Endothelial cell of umbilical vein (primary cell): ENCODE data around the gene DAP. TPM values are rescaled to one million over a fixed set of nuclear protein-coding genes. Genes with fewer than 3 reads are reported as not detected.
"Not testable (repeated sequence)": the region's sequence is repeated elsewhere in the genome, so short reads cannot be mapped to it uniquely, and the experiment has no call there.

Experiments used
- BruUV-seq: library from RNA; stranded (reverse); fragments of 400-500 nt; replicated peaks from 2 replicates; lab custom pipeline; 2021; lab: Mats Ljungman, UMichigan
- CTCF ChIA-PET: fragments of 300-600, 350-600 bp; sonication (Branson Sonifier 250); formaldehyde crosslinking; loops from one replicate; lab custom pipeline; 2021; ENCODE audit warnings: antibody characterized with exemption, inconsistent platforms; lab: Charles Lee
- POLR2A ChIA-PET: fragments of 300-600, 350-600 bp; sonication (Branson Sonifier 250); formaldehyde crosslinking; loops from one replicate; lab custom pipeline; 2021; ENCODE audit warnings: antibody characterized with exemption, inconsistent platforms; lab: Charles Lee
- DNase-seq: peaks from one replicate; pipeline ENCODE4 v3.0.0-alpha.2; 2011; ENCODE audit warnings: low read depth, low spot score
- FAIRE-seq: peaks from 2 replicates; lab custom pipeline; 2011; peaks lifted over from hg19 to GRCh38; lab: Jason Lieb, UNC
- H2AFZ ChIP-seq: 2 replicates; pipeline ENCODE4 v1.6.0; 2012; ENCODE audit warnings: low read depth, low read length, control low read depth, inconsistent platforms
- H3K27ac ChIP-seq: 2 replicates; pipeline ENCODE4 v1.5.1; 2011; ENCODE audit warnings: low read depth, mild to moderate bottlenecking, control low read depth, low read length, moderate library complexity; ENCODE audit not compliant: insufficient read depth
- H3K27me3 ChIP-seq, 2 experiments: 2 replicates each; pipeline versions ENCODE4 v1.6.0 to v1.6.1; 2011; ENCODE audit warnings: low read length in 2 of 2, mixed read lengths in 1 of 2; ENCODE audit not compliant: control insufficient read depth in 2 of 2, insufficient read depth in 2 of 2
- H3K36me3 ChIP-seq, 2 experiments: 2 replicates in 1 of 2; 3 replicates in 1 of 2; pipeline ENCODE4 v1.5.1; 2011; ENCODE audit warnings: low read length in 2 of 2, mild to moderate bottlenecking in 1 of 2, moderate library complexity in 1 of 2; ENCODE audit not compliant: control insufficient read depth in 2 of 2, insufficient read depth in 2 of 2; ENCODE audit errors: extremely low read depth in 1 of 2
- H3K4me1 ChIP-seq: 3 replicates; pipeline ENCODE4 v1.5.1; 2011; ENCODE audit warnings: mild to moderate bottlenecking, low read length; ENCODE audit not compliant: control insufficient read depth, insufficient read depth; ENCODE audit errors: extremely low read depth
- H3K4me2 ChIP-seq: 2 replicates; pipeline ENCODE4 v1.6.1; 2011; ENCODE audit warnings: low read length, control low read depth, mixed read lengths; ENCODE audit not compliant: insufficient read depth
- H3K4me3 ChIP-seq, 3 experiments: fragments of 200-600 bp in 1 of 3; sonication (generic), shearing (Covaris generic) in 1 of 3; replicated peaks in 1 of 3; 2 replicates each; pipeline ENCODE4 v1.5.1; 2011 to 2016; ENCODE audit warnings: control low read depth in 3 of 3, low read length in 3 of 3, mild to moderate bottlenecking in 2 of 3, inconsistent platforms in 1 of 3, low read depth in 1 of 3, moderate library complexity in 1 of 3; ENCODE audit not compliant: insufficient read depth in 1 of 3
- H3K79me2 ChIP-seq: 2 replicates; pipeline ENCODE4 v1.6.0; 2012; ENCODE audit warnings: low read length, inconsistent platforms; ENCODE audit not compliant: control insufficient read depth, insufficient read depth
- H3K9ac ChIP-seq: replicated peaks from 2 replicates; pipeline ENCODE3; 2011; ENCODE audit warnings: low read length, control low read depth; ENCODE audit not compliant: insufficient read depth; ENCODE audit errors: extremely low read depth
- H3K9me1 ChIP-seq: replicated peaks from 3 replicates; pipeline ENCODE4 v1.6.0; 2011; ENCODE audit warnings: mild to moderate bottlenecking, low read length; ENCODE audit not compliant: control insufficient read depth, insufficient read depth; ENCODE audit errors: extremely low read depth
- H3K9me3 ChIP-seq: replicated peaks from 2 replicates; pipeline ENCODE4 v1.5.1; 2012; ENCODE audit warnings: low read length, inconsistent platforms; ENCODE audit not compliant: control insufficient read depth, insufficient read depth
- H4K20me1 ChIP-seq: replicated peaks from 2 replicates; pipeline ENCODE3; 2011; ENCODE audit warnings: mild to moderate bottlenecking, low read length; ENCODE audit not compliant: control insufficient read depth, insufficient read depth; ENCODE audit errors: extremely low read depth
- EZH2 ChIP-seq: IDR thresholded peaks from 2 replicates; pipeline ENCODE4 v1.6.1; 2012; ENCODE audit warnings: borderline replicate concordance, low read depth, mild to moderate bottlenecking, moderate library complexity, low read length, inconsistent platforms; ENCODE audit not compliant: severe bottlenecking
- FOS ChIP-seq: IDR thresholded peaks from 2 replicates; pipeline ENCODE4 v1.6.1; 2011; ENCODE audit warnings: mild to moderate bottlenecking, low read length, moderate library complexity, borderline replicate concordance; ENCODE audit not compliant: insufficient read depth
- GATA2 ChIP-seq: IDR thresholded peaks from 2 replicates; pipeline ENCODE4 v1.7.0; 2011; ENCODE audit warnings: low read depth, mild to moderate bottlenecking, moderate library complexity, mixed read lengths, low read length; ENCODE audit not compliant: insufficient read length, insufficient read depth
- JUN ChIP-seq: IDR thresholded peaks from 2 replicates; pipeline ENCODE4 v1.6.1; 2011; ENCODE audit warnings: borderline replicate concordance, low read depth; ENCODE audit not compliant: insufficient read length, insufficient read depth
- MYC ChIP-seq: IDR thresholded peaks from one replicate; pipeline ENCODE4 v1.6.1; 2011; ENCODE audit warnings: mild to moderate bottlenecking, low read depth, low read length
- POLR2A ChIP-seq: IDR thresholded peaks from 2 replicates; pipeline ENCODE4 v1.6.1; 2012; ENCODE audit warnings: low read depth, mild to moderate bottlenecking, control low read depth, low read length
- POLR2AphosphoS5 ChIP-seq: IDR thresholded peaks from 2 replicates; pipeline ENCODE4 v1.6.1; 2012; ENCODE audit warnings: low read depth, mild to moderate bottlenecking, control low read depth, low read length, moderate library complexity; ENCODE audit not compliant: insufficient read depth
- dilution Hi-C: fragments of 300-500 bp; cut with MboI; formaldehyde crosslinking; loops from one replicate; pipeline ENCODE4 v1.15.0; 2019; ENCODE audit warnings: low sequenced_read_pairs; ENCODE audit not compliant: extremely low pct_ligation_motif_present
- intact Hi-C: fragments of 100-400 bp; cut with micrococcal nuclease; formaldehyde crosslinking; loops from one replicate; pipeline ENCODE4 v1.10.0; 2022
- polyA plus RNA-seq, 4 experiments: library from polyadenylated mRNA; depleted of rRNA in 3 of 4; stranded (reverse) in 3 of 4; unstranded in 1 of 4; fragments of >200 nt; gene quantifications; 2 replicates each; pipeline versions ENCODE4 v1.2.1 to v1.2.3, GENCODE V29; 2011 to 2012; ENCODE audit warnings: missing spikeins in 1 of 4
- total RNA-seq: library from RNA; stranded (reverse); gene quantifications from 2 replicates; pipeline ENCODE4 v1.2.3, GENCODE V29; 2021
- TF ChIP-seq, protein P1 (sequence below), 2 donors: IDR thresholded peaks; 1 replicate in 1 of 2; 2 replicates in 1 of 2; pipeline ENCODE4 v1.5.1; 2011; ENCODE audit warnings: low read length in 2 of 2, mild to moderate bottlenecking in 2 of 2, moderate library complexity in 2 of 2, control low read depth in 1 of 2, inconsistent platforms in 1 of 2, low read depth in 1 of 2; ENCODE audit not compliant: insufficient read depth in 1 of 2; ENCODE audit errors: extremely low read depth in 1 of 2
- TF ChIP-seq, protein P2 (sequence below): IDR thresholded peaks from 2 replicates; pipeline ENCODE4 v1.6.1; 2011; ENCODE audit not compliant: insufficient read depth, insufficient read length

The DAP gene
- total and polyA plus RNA-seq, 2 donors (not counting 3 experiments of a cell fraction or from before 2014, with no cell fraction given) = 79.8 to 188 TPM

DNA sequence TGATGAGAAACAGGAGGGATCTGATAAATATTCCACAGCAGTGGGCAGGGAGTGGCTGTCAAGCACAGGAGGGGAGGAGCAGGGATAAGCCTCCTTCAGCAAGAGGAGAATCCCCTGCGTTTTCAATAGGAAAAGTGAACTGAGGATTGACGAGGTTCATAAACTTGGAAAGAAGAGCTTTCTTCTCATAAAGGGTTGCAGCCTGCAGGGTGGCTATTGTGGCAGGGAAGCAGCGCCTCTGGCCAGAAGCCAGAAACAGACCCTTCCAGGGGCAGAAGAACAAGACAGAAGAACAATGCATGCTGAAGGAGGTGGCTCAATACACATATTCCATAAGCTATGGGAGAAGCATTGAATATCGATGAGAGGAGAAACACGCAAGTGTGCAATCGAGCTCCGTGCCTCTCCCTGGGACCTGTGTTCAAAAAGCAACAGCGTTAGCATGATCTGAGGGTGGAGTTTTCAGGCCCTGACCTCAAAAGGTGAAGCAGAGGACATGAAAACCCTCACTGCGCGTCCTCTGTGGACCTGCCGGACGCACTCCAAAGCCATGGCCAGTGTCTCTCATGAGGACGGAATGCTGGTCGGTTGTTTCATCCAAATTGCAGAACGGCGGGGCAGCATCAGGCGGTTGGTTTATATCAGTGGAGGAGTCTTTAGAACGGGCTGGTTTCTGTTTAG is 129.6 kb downstream of the DAP start:
- no peak overlapping the region for H2AFZ ChIP-seq
- CTCF ChIA-PET = interaction anchor here (2.2 kb wide), 1 partner anchor 179 kb away, joined by 8 read pairs; no protein-coding TSS in a partner anchor
- H3K79me2 ChIP-seq = no peaks in the 10 kb centered on the region
- no peak overlapping the region for H3K4me3 ChIP-seq
- H3K27ac ChIP-seq = no peak overlapping the region
- dilution Hi-C loops (no loop called here), intact Hi-C loops (no loop called here)
- H3K9ac ChIP-seq = no peak overlapping the region
- BruUV-seq = no TSS peak
- H3K9me3 ChIP-seq = no peaks in the 10 kb centered on the region
- H3K4me1 ChIP-seq = peaks cover 24% of the 10 kb centered on the region
- POLR2A ChIA-PET = no interaction called here
- H3K36me3 ChIP-seq = no peaks in the 10 kb centered on the region
- no peak overlapping the region for H3K4me2 ChIP-seq
- H4K20me1 ChIP-seq = no peaks in the 10 kb centered on the region
- no peaks in the 10 kb centered on the region for H3K9me1 ChIP-seq
- DNase-seq (no peak), FAIRE-seq (no peak)
- H3K27me3 ChIP-seq = no peaks in the 10 kb centered on the region
- no peak for TF ChIP-seq GATA2
- TF ChIP-seq, protein P1, sequence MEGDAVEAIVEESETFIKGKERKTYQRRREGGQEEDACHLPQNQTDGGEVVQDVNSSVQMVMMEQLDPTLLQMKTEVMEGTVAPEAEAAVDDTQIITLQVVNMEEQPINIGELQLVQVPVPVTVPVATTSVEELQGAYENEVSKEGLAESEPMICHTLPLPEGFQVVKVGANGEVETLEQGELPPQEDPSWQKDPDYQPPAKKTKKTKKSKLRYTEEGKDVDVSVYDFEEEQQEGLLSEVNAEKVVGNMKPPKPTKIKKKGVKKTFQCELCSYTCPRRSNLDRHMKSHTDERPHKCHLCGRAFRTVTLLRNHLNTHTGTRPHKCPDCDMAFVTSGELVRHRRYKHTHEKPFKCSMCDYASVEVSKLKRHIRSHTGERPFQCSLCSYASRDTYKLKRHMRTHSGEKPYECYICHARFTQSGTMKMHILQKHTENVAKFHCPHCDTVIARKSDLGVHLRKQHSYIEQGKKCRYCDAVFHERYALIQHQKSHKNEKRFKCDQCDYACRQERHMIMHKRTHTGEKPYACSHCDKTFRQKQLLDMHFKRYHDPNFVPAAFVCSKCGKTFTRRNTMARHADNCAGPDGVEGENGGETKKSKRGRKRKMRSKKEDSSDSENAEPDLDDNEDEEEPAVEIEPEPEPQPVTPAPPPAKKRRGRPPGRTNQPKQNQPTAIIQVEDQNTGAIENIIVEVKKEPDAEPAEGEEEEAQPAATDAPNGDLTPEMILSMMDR (IDR thresholded peaks at IDR 0.05; ENCODE audit: extremely low read depth in 1 of 2, insufficient read depth in 1 of 2, low read depth in 1 of 2, low read length in 2 of 2) = no peak
- TF ChIP-seq POLR2A = no peak
- no peak for TF ChIP-seq POLR2AphosphoS5
- no peak for TF ChIP-seq EZH2
- no peak for TF ChIP-seq MYC
- TF ChIP-seq, protein P2, sequence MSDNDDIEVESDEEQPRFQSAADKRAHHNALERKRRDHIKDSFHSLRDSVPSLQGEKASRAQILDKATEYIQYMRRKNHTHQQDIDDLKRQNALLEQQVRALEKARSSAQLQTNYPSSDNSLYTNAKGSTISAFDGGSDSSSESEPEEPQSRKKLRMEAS = no peak
- TF ChIP-seq JUN = no peak
- no peak for TF ChIP-seq FOS

- DNase-seq, FAIRE-seq, BruUV-seq, POLR2A ChIA-PET, H3K27ac ChIP-seq, H3K4me3 ChIP-seq, H3K36me3 ChIP-seq, intact Hi-C loops, H3K9ac ChIP-seq, H2AFZ ChIP-seq, H3K27me3 ChIP-seq, H3K9me1 ChIP-seq, dilution Hi-C loops, H3K4me2 ChIP-seq, H4K20me1 ChIP-seq, H3K9me3 ChIP-seq, H3K79me2 ChIP-seq: not testable (repeated sequence)
- CTCF ChIA-PET = interaction anchor here (5.9 kb wide), 1 partner anchor 177 kb away, joined by 283 read pairs; no protein-coding TSS in a partner anchor
- H3K4me1 ChIP-seq = peaks cover 24% of the 10 kb centered on the region
Observed at GRCh38 chr5:10630744-10631143, 130.3 kb downstream of the DAP start.
